GM21619 (cell line): ENCODE results near the gene PEX26.
"Not testable (repeated sequence)": the region's sequence is repeated elsewhere in the genome, so short reads cannot be mapped to it uniquely, and the experiment has no call there.

Experiments
- ATAC-seq: cut with Tn5 transposase; IDR thresholded peaks from one replicate; pipeline ENCODE4 v1.9.1; 2021; ENCODE audit not compliant: unreplicated experiment

Gene PEX26

DNA sequence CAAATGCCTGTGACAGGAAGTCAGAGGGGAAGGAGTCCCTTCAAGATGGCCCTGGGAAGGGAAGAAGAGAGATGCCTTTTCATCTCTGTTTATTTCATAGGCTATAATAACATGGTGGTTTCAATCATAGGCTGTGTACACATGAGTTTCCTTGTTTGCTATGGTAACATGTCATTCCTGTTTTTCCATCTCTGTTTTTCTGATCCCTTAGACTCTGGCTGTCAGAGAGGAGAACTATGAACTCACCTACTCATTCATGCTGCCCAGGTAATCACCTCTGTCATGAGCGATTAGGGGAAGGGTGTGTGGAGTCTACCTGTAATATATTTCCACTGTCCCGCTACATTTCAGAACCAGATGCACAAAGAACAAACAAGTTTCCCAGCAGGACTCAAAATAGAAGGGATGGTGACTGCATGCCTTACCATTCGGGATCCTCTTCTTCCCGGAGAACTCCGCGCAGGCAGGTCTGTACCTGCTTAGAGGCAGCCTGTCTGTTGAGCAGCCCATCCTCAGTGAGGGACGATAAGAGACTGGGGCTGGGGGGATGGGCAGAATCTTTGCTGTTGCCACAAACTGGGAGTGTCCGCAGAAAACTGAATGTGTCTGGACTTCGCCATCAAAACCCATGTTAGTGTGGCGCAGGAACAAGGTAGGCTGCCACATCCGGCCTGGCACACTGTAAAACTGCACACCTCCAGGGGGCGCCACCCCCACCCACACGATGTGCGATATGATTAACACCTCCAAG is 7.1 kb upstream of the PEX26 start:
- no peak for ATAC-seq

DNA sequence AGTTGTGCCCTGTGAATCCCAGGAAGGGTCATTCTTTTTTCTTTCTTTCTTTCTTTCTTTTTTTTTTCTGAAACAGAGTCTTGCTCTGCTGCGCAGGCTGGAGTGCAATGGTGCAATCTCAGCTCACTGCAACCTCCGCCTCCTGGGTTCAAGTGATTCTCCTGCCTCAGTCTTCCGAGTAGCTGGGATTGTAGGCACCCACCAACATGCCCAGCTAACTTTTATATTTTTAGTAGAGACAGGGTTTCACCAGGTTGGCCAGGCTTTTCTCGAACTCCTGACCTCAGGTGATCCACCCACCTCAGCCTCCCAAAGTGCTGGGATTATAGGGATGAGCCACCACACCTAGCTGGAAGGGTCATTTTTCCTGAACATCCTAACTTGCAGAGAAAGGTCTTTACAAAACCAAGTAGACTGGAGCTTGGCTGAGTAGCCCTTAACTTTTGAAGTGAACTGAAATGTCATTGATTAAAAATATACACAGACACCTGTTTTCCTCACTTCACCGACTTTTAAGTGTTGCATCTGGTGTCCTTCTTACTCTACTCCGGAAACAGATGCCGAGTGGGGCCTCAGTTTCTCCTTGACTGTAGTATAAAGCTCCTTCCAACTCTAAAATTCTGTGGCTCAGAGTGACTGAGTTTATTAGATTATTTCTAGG is 6.4 kb upstream of the PEX26 start:
- ATAC-seq, result not testable (repeated sequence)

DNA sequence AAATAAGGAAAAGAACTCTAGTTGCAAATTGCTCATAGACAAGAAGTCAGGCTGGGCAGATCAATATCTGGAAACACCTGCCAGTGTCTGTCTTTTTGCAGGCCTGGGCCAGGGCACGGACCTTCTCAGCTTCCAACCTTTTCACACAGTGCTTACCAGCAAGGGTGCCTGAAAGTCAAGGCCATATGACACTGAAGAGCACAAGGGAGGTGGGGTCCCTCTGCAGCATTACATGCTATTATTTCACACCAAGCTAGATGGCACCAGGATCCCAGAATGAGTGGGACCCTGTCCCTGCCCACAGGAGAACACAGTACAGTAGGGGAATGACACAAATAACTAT is 5.9 kb upstream of the PEX26 start:
- ATAC-seq, result no peak

DNA sequence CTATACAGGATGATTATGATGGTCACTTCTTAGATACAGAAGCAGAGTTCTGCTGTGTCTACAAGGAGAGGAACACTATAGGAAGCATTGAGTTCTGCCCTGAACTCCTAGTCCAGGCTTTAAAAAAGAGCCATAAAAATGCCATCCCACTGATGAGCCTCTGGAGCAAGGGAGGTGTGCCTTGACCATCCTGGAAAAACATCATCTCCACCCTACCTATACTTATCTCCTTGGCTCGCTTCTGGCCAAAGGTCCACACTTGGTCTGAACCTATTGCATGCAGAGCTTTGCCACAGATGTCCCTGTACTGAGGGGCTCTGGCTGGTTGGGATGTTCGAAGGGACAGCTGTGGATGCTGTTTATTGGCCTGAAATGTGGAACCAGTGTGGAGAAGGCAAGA is 4.3 kb upstream of the PEX26 start:
- no peak for ATAC-seq

DNA sequence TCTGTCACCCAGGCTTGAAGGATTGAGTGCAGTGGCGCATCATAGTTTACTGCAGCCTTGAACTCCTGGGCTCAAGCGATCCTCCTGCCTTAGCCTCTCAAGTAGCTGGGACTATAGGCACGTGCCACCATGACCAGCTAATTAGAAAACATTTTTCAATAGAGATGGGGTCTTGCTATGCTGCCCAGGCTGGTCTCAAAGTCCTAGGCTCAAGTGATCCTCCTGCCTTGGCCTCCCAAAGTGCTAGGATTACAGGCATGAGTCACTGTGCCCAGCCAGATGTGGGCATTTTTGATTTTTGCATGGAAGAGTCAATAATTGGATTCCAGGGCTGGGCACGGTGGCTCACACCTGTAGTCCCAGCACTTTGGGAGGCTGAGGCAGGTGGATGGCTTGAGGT is 3.9 kb upstream of the PEX26 start:
- ATAC-seq, result not testable (repeated sequence)

DNA sequence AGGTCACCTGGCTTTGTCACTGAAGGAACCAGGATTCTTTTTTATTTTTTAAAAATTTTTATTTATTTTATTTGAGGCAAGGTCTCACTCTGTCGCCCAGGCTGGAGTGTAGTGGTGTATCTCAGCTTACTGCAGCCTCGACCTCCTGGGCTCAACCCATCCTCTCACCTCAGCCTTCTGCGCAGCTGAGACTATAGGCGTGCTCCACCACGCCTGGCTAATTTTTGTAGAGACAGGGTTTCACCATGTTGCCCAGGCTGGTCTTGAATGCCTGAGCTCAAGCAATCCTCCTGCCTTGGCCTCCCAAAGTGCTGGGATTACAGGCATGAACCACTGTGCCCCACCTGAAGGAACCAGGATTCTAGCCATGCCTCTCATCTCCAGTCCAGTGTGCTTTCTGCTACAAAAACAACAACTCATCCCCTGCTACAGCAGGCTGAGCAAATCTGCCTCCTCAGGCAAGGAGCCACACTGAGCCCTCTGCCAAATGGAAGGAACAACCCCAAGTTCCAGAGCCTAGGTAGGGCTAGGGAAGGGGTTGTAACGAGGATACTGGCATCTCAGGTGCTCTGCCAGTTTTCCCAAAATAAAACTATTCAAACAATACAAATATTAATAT is 2.6 kb upstream of the PEX26 start:
- ATAC-seq, result no peak

DNA sequence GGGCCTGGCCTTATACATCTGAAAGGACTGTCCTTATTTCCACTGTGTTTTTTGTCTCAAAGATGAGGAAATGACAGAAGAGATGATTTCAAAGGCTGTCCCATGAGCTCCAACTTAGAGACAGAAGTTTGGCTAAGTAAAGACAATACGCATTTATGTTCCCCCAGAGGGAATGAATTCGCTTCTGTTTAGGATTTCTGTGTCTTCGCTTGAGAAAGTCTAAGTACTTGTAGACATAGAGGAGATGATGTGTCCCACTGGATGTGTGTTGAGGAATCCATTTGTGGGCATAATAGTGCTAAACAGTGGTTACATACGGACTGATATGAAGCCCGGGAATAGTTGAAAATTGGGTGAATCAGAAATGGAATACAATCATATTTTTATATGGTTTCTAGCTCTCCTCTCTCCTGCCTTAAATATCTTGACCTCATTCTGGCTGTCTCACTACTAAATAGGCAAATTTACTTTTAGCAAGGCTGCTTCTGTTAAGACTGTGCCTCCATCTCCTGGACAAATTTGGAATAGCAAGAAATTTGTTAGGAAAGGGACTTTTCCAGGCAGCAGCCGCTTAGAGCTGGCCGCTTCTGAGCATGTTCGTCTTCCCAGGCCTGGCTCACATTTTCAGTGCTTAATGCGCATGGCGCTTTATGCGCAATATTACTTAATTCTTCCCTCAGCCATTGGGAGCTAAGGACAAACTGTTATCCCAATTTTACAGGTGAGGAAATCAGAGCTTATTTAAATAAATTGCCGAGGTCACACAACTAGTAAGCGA is 1.9 kb upstream of the PEX26 start:
- ATAC-seq, result no peak

DNA sequence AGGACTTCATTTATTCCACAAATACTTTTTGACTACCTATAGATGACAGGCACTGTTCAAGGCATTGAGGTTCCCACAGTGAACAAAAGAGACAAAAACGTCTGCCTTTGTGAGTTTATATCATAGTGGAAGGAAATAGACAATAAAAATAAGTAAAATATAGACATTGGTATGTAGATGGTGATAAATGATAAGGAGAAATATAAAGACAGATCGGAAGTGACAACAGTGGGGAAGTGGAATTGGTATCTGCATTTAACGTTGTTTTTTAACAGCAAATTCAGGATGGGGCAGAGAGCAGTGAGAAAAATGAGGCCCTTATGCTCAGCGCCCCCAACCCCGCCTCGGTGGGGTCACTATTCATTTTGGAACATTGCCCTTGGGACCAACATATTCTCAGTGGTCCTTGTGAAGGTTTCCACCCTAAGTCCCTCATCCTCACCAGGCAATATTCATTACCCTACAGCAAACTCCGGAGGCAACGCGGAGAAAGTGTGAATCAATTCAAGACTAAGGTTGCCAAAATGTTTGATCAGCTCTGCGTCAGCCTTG is 627 bp upstream of the PEX26 start:
- peak; percentile 9 for ATAC-seq

DNA sequence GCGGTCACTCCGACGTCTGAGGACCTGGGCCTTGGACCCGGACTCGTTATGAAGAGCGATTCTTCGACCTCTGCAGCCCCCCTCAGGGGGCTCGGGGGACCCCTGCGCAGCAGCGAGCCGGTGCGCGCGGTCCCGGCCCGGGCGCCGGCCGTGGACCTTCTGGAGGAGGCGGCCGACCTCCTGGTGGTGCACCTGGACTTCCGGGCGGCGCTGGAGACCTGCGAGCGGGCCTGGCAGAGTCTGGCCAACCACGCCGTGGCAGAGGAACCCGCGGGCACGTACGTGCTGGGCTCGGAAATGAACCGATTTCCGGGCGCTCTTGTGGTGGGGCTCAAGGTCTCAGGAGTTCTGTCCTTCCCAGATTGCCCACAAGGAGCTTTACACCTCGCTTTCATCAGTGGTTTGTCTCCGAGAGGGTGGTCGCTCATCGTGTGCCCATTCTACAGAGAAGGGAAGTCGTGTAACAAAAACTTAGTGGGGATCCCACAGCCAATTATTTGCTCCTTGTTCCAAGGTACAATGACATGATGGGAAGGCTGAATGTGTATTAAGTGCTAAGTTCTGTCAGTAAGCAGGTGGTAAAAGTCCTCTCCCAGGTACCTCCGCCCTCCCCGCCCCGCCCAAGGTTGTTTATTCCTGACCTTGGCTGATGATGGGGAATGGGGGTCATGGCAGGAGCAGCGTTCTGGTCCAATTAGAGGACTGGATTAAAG is 695 bp downstream of the PEX26 start:
- ATAC-seq, result peak; percentile 25

DNA sequence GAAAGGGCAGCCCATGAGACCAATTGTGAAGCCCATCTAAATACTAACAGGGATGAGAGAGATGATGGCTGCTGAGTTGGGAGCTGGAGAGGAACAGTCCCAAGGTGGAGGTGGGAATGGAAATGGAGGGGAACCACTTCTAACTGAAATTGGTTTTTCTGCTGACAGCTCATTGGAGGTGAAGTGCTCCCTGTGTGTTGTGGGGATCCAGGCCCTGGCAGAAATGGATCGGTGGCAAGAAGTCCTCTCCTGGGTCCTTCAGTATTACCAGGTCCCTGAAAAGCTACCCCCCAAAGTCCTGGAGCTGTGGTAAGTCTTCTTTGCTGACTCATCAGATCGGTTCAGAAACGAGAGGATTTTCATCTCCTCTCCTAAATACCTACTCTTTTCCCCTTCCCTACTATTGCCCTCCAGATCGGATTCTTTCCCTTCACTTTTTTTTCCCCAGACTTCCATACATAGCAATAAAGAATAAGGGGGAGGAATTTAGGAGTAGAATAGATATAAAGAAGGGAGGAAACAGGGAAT is 2.0 kb downstream of the PEX26 start:
- no peak for ATAC-seq

DNA sequence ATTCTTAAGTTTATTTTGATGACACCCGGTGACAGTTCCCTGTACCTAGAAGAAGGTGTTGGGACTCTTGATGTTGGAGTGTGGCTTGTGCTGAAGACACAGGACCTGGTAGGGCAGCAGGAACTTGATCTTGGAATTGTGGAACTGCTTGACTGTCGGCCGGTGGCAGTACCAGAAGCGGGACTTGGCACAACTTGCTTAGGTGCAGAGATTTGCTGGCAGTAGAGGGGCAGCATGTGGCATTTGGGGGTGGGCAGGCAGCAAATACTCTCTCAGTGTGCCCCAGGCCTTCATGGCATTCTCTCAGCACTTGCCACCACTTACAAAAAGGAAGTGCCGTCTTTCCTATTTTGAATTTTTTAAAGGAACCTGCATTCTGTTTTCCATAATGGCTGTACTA is 3.6 kb downstream of the PEX26 start:
- ATAC-seq, result no peak

DNA sequence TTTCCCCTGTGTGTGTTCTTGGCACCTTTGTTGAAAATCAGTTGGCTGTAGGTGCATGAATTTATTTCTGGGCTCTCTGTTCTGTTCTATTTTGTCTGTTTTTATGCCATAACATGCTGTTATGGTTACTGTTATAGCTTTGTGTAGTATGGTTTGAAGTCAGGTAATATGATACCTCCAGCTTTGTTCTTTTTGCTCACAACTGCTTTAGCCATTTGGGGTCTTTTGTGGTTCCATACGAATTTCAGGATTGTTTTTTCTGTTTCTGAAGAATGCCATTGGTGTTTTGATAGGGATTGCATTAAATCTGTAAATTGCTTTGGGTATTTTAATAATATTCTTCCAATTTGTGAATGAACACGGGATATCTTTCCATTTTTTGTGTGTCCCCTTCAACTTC is 4.7 kb downstream of the PEX26 start:
- ATAC-seq, result no peak

DNA sequence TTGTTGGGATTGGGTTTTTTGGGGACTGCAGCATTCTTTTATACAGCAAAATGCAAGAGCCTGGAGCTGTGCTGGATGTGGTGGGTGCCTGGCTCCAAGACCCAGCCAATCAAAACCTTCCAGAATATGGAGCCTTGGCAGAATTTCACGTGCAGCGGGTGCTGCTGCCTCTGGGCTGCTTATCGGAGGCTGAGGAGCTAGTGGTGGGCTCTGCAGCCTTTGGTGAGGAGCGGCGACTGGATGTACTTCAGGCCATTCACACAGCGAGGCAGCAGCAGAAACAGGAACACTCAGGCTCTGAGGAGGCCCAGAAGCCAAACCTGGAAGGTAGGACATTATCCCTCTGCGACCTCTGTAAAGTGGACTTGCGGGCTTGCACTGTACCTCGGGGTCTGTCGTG is 5.6 kb downstream of the PEX26 start:
- ATAC-seq, result no peak

DNA sequence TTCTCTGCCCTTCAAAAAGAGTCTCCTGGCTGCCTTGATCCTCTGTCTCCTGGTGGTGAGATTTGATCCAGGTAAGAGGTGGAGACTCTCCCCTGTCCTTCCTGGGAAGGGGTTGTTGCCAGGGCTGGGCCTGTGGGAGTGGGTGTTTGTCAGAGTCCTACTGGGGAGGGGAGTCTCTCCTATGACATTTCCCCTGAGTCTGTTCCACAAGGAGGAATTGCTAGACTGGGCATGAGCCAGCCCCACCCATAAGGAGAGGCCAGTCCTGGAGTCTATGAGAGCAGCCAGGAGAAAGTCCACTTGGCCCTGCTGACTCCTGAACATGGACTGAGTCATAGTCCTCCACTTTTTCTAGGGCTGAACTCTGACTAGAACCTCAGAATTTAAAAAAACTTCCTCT is 7.4 kb downstream of the PEX26 start:
- no peak for ATAC-seq

DNA sequence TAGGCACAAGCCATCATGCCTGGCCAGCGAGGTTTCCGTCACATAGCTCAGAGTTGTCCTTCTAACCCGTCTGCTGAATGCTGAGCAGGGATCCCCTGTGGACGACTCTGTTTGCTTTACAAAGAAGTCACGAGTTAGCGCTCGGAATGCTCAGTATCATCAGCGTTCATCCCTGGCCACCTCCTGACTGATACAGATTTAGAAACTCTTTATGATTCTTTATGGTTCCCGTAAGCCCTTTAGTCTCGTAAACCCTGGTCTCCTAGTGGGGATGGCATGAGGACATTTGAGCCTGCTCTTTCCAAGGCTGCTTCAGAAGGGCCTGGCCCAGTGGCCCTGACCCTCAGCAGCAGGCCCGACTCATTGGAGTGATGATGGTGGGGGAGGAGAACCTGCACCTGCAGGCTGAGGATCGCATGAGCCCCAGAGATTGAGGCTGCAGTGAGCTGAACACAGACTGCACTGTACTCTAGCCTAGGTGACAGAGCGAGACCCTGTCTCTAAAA is 9.6 kb downstream of the PEX26 start:
- ATAC-seq, result no peak

DNA sequence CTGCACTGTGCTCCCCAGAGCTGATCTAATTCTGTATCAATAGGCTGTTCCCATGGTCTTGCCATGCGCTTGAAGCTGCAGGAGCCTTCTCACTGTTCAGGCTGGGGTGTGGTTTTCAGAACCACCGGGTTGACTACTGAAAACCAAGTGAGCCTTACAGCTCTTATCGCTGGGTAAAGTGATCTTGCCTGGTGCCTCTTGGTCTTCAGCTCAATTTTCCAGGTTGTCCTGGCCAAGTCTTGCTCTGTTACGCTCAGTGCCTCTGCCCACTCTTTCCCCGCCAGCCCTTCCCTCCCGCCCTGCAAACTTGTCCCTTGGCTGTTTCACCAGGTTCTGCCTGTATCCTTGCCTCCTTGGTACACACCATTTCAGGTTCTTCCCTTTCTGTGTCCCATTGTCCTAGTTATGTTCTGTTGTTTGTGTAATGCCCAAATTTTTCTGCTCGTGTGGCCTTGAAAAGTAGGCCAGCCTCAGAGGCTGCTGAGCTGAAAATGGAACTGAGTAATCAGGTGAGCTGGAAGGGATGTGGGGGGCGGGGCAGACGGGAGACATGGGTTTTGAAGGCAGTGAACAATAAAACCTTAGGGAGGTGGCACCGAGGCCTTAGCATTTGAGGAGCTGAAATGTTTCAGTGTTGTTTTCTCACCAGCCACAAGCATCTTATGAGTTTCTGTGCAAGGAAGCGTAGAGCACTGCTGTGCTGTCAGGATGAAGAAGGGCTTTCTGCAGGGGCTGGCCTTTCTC is 11.2 kb downstream of the PEX26 start:
- no peak for ATAC-seq

DNA sequence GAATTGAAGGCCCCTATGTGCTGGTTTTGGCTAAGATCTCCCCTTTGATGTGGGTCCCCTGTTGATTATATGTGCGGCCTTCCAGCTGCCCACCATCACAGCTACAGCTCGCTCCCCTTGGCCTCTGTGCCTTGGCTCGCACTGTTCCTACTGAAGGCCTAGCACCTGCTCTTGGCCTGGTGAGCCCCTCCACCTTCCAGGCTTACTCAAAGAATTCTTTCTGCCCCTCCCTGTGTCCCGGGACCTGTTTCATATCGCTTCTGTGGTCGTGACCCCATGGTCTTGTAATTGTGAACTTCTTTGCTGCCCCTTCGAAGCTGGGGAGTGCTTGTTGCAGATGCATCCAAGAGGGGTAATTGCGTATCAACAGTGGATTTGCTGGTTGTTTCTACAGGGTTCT is 12.5 kb downstream of the PEX26 start:
- no peak for ATAC-seq

DNA sequence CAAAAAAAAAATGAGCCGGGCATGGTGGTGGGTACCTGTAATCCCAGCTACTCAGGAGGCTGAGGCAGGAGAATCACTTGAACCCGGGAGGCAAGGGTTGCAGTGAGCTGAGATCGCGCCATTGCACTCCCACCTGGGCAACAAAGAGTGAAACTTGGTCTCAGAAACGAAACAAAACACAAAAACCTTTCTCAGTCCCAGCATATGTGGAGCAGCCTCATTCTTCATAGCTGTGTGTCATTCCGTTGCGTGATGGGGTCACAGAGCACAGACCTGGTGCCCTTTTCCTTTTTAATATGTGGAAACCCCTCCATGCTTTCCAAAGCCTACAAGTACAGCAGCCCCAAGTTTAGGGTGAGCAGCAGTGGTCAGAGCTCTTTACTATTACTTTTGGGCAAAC is 13.7 kb downstream of the PEX26 start:
- no peak for ATAC-seq

DNA sequence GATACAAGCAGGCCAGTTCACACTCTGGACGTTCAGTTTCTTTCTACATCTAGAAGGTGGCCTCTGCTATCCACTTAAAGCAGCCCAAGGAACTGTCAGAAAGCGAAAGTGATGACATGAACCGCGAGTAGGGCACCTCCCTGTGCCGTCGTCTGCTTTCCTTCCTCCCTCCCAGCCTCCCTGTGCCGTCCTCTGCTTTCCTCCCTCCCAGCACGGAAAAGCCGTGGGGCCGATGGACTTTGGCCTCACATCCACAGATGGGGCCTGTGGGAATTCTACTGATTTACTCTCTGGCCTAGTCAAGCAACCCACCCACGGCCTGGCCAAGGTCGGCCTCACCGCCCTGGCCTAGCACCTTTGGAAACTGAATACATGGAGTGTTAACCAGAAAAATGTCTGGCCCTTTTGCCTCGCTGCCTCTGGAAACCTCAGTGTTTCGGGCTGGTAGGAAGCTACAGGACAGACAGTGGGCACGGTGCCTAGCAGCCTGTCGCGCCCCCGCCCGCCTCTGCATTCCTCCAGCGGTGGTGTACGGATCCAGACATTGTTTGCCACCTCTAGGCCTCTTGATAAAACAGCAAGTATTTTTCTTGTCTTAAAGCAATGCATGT is 14.2 kb downstream of the PEX26 start:
- no peak for ATAC-seq
